ENCODE data around the gene INPP5A. TPM values are rescaled to one million over a fixed set of nuclear protein-coding genes. Genes with fewer than 3 reads are reported as not detected.

Gene INPP5A
- total RNA-seq, 1 donor from 2014 or later = 45.2 TPM

GRCh38 chr10:132628966-132629900 is 91.6 kb downstream of the INPP5A start:
- DNase-seq (ENCODE audit: low spot score) = no peak
- H3K36me3 Mint-ChIP-seq (ENCODE audit: low read depth, unreplicated experiment) = peaks cover 15% of the 10 kb centered on the region
- no peak for TF ChIP-seq CTCF (IDR thresholded peaks at IDR 0.05; ENCODE audit: unreplicated experiment)
- peak overlapping the region; percentile 7 for H3K27ac Mint-ChIP-seq (ENCODE audit: unreplicated experiment)
- H3K27me3 Mint-ChIP-seq (ENCODE audit: unreplicated experiment) = peaks cover 15% of the 10 kb centered on the region
- H3K9me3 Mint-ChIP-seq (ENCODE audit: unreplicated experiment) = no peaks in the 10 kb centered on the region
- H3K4me1 Mint-ChIP-seq (ENCODE audit: unreplicated experiment) = peaks cover 44% of the 10 kb centered on the region
- peak overlapping the region; percentile 62 for H3K4me3 Mint-ChIP-seq (ENCODE audit: unreplicated experiment)

- no peaks in the 10 kb centered on the region for H3K9me3 Mint-ChIP-seq (ENCODE audit: unreplicated experiment)
- H3K27ac Mint-ChIP-seq (ENCODE audit: unreplicated experiment) = no peak overlapping the region
- H3K4me3 Mint-ChIP-seq (ENCODE audit: unreplicated experiment) = peak overlapping the region; percentile 6
- DNase-seq (ENCODE audit: low spot score) = no peak
- H3K36me3 Mint-ChIP-seq (ENCODE audit: low read depth, unreplicated experiment) = peaks cover 15% of the 10 kb centered on the region
- H3K27me3 Mint-ChIP-seq (ENCODE audit: unreplicated experiment) = peaks cover 14% of the 10 kb centered on the region
- peaks cover 49% of the 10 kb centered on the region for H3K4me1 Mint-ChIP-seq (ENCODE audit: unreplicated experiment)
- no peak for TF ChIP-seq CTCF (IDR thresholded peaks at IDR 0.05; ENCODE audit: unreplicated experiment)
These were observed 92.6 kb downstream of the INPP5A start for GRCh38 chr10:132630156-132630555.

GRCh38 chr10:132630666-132631337 is 93.2 kb downstream of the INPP5A start:
- no peak for DNase-seq (ENCODE audit: low spot score)
- Mint-ChIP-seq H3K27me3 (ENCODE audit: unreplicated experiment) (peaks cover 10% of the 10 kb centered on the region), H3K9me3 (ENCODE audit: unreplicated experiment) (no peaks in the 10 kb centered on the region), H3K36me3 (ENCODE audit: low read depth, unreplicated experiment) (peaks cover 13% of the 10 kb centered on the region), H3K27ac (ENCODE audit: unreplicated experiment) (no peak overlapping the region), H3K4me1 (ENCODE audit: unreplicated experiment) (peaks cover 45% of the 10 kb centered on the region), H3K4me3 (ENCODE audit: unreplicated experiment) (no peak overlapping the region)
- no peak for TF ChIP-seq CTCF (IDR thresholded peaks at IDR 0.05; ENCODE audit: unreplicated experiment)

GRCh38 chr10:132631338-132631735 is 93.8 kb downstream of the INPP5A start:
- peaks cover 40% of the 10 kb centered on the region for H3K4me1 Mint-ChIP-seq (ENCODE audit: unreplicated experiment)
- H3K27ac Mint-ChIP-seq (ENCODE audit: unreplicated experiment) = no peak overlapping the region
- H3K4me3 Mint-ChIP-seq (ENCODE audit: unreplicated experiment) = no peak overlapping the region
- H3K36me3 Mint-ChIP-seq (ENCODE audit: low read depth, unreplicated experiment) = peaks cover 10% of the 10 kb centered on the region
- no peaks in the 10 kb centered on the region for H3K9me3 Mint-ChIP-seq (ENCODE audit: unreplicated experiment)
- no peak for DNase-seq (ENCODE audit: low spot score)
- peaks cover 8% of the 10 kb centered on the region for H3K27me3 Mint-ChIP-seq (ENCODE audit: unreplicated experiment)
- no peak for TF ChIP-seq CTCF (IDR thresholded peaks at IDR 0.05; ENCODE audit: unreplicated experiment)

All from endothelial cell (in vitro differentiated cells).